ENCODE results near the gene L3MBTL1.

DNA sequence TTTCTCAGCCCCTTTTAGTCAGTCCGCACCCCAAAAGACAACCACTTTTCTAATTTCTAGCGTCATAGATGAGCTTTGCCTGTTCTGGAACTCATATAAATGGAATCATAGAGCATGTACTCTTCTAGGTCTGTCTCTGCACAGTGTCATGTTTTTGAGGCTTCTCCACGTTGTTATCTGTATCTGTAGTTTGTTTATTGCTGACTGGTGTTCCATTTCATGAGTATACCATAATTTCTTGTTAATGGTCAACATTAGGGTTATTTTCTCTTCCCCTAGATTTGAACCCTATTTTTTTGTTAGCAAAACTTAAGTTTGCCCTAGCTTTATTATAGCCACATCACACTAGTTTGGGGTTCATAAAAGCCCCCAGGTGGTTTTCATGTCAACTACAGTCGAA, 35.2 kb downstream of the L3MBTL1 start:
- TF ChIP-seq CTCF (conservative IDR thresholded peaks at IDR 0.05; ENCODE audit: low read length): no peak
- no peak for TF ChIP-seq EZH2phosphoT487 (IDR thresholded peaks at IDR 0.05; ENCODE audit: borderline replicate concordance)

All from Loucy (cell line).